Adrenal gland (tissue), 12 donors: ENCODE results near the gene MAST2. TPM values are rescaled to one million over a fixed set of nuclear protein-coding genes. Genes with fewer than 3 reads are reported as not detected.
"Not testable (repeated sequence)": the region's sequence is repeated elsewhere in the genome, so short reads cannot be mapped to it uniquely, and the experiment has no call there.

ENCODE experiments used
- DNase-seq, 7 donors: peaks; one replicate each; pipeline ENCODE4 v3.0.0-alpha.2; 2019 to 2020
- H3K27ac ChIP-seq, 5 donors: fragments of 200-600 bp; sonication (generic) in 4 of 5; 1 replicate in 3 of 5; 2 replicates in 2 of 5; pipeline versions ENCODE4 v1.5.1 to v1.8.0; 2016 to 2020; ENCODE audit warnings: mild to moderate bottlenecking in 1 of 5
- H3K27me3 ChIP-seq: fragments of 200-600 bp; 2 replicates; pipeline ENCODE4 v1.8.0; 2021
- H3K36me3 ChIP-seq, 2 donors: fragments of 200-600 bp; replicated peaks in 1 of 2; 1 replicate in 1 of 2; 2 replicates in 1 of 2; pipeline versions ENCODE4 v1.5.1 to v1.8.0; 2018 to 2022
- H3K4me1 ChIP-seq, 2 donors: fragments of 200-600 bp; replicated peaks in 1 of 2; 1 replicate in 1 of 2; 2 replicates in 1 of 2; pipeline versions ENCODE4 v1.5.1 to v1.8.0; 2018 to 2021
- H3K4me3 ChIP-seq, 4 donors: fragments of 200-600 bp; sonication (generic) in 3 of 4; one replicate each; pipeline ENCODE4 v1.5.1; 2016 to 2018
- H3K9me3 ChIP-seq, 3 donors: fragments of 200-600 bp; sonication (generic) in 1 of 3; replicated peaks in 1 of 3; 1 replicate in 2 of 3; 2 replicates in 1 of 3; pipeline versions ENCODE4 v1.5.1 to v1.8.0; 2016 to 2021
- POLR2A ChIP-seq, 2 donors: fragments of 450-650 bp; IDR thresholded peaks; one replicate each; pipeline ENCODE4 v1.6.1; 2017; ENCODE audit warnings: antibody characterized with exemption in 2 of 2, mild to moderate bottlenecking in 2 of 2, moderate library complexity in 1 of 2
- WGBS, 4 donors: extraction: QIAGEN DNeasy Blood & Tissue Kit in 2 of 4; methylation state at CpG; one replicate each; pipeline versions ENCODE4 v1.1.5 to v1.1.7; 2013 to 2017; 5-methylcytosine and 5-hydroxymethylcytosine counted together
- intact Hi-C, 2 donors: fragments of 100-400 bp; cut with DNase I; formaldehyde crosslinking; loops; one replicate each; pipeline versions ENCODE4 v1.14.1 to v1.15.0; 2022 to 2023
- polyA plus RNA-seq, 3 donors: library from polyadenylated mRNA; stranded (reverse); fragments of 200-250 nt in 2 of 3; fragments of 350-450 nt in 1 of 3; fragmentation: Illumina TruSeq in 1 of 3; extraction: RNeasy Lipid Tissue Mini Kit (QIAGEN cat#74804) in 1 of 3; gene quantifications; one replicate each; pipeline ENCODE4 v1.2.3, GENCODE V29; 2013 to 2014
- total RNA-seq, 9 donors: library from RNA; depleted of rRNA in 4 of 9; stranded (reverse); fragments of >200 nt in 4 of 9; fragments of 120-200 nt in 1 of 9; fragmentation: NEBNext Ultra II Directional in 1 of 9; extraction: Animal tissue kit (Norgen Biotek cat#: 25700) in 1 of 9; gene quantifications; one replicate each; pipeline versions ENCODE4 v1.1.0 to v1.2.4, GENCODE V29; 2013 to 2023
- TF ChIP-seq, protein P1 (sequence below), 6 experiments: fragments of 450-650 bp in 4 of 6; fragments of 200-600 bp in 2 of 6; sonication (generic) in 1 of 6; IDR thresholded peaks; 1 replicate in 5 of 6; 2 replicates in 1 of 6; pipeline versions ENCODE4 v1.5.1 to v1.8.0; 2016 to 2021; ENCODE audit warnings: antibody characterized with exemption in 6 of 6, mild to moderate bottlenecking in 2 of 6, moderate library complexity in 1 of 6
- donor health status: healthy with polysubstance abuse.
- donor health status: Bipolar disorder and iron deficiency.
- donor health status: DM: yes; HTN: yes; CAD: no.
- donor health status: DM: no; HTN: no; CAD: no.
- donor health status: DM: no; HTN: no; CAD: no.
- donor health status: DM: yes; HTN: yes; CAD: no.

MAST2 gene
- total and polyA plus RNA-seq, 12 donors = 18.1 to 38.5 (median 23.5) TPM

DNA sequence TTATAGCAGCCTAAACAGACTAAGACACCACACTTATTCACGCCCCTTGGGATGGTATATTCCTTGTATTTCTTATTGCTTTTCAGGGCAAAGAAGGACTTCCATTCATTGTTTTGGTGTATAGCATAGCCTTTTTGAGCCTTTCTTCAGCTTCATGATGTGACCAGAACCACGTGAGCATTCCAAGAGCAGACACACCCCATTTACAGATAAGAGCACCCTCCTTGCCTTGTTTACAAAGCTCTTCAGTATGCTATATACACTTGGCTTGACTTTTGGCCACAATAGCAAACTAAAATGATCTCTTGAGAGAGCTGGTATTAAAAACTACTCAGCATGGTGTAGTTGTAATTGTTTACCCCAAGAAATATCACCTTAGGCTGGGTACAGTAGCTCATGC lies 250.3 kb downstream of the MAST2 start:
- Histone ChIP-seq H3K27ac (no peak overlapping the region), H3K27me3 (no peaks in the 10 kb centered on the region), H3K4me3 (no peak overlapping the region), H3K9me3 (no peaks in the 10 kb centered on the region), H3K4me1 (no peaks in the 10 kb centered on the region), H3K36me3 (peaks cover 0 to 4% of the 10 kb centered on the region in 2 donors)
- WGBS, 4 donors = 88 to 94% (median 90%) methylated on average over 2 of the region's 2 CpGs
- TF ChIP-seq, protein P1, sequence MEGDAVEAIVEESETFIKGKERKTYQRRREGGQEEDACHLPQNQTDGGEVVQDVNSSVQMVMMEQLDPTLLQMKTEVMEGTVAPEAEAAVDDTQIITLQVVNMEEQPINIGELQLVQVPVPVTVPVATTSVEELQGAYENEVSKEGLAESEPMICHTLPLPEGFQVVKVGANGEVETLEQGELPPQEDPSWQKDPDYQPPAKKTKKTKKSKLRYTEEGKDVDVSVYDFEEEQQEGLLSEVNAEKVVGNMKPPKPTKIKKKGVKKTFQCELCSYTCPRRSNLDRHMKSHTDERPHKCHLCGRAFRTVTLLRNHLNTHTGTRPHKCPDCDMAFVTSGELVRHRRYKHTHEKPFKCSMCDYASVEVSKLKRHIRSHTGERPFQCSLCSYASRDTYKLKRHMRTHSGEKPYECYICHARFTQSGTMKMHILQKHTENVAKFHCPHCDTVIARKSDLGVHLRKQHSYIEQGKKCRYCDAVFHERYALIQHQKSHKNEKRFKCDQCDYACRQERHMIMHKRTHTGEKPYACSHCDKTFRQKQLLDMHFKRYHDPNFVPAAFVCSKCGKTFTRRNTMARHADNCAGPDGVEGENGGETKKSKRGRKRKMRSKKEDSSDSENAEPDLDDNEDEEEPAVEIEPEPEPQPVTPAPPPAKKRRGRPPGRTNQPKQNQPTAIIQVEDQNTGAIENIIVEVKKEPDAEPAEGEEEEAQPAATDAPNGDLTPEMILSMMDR (IDR thresholded peaks at IDR 0.05) = no peak
- TF ChIP-seq POLR2A (IDR thresholded peaks at IDR 0.05) = no peak
- DNase-seq = no peak
- intact Hi-C loops = loop anchor here in 1 of 2 donors (10.0 kb wide), 1 partner anchor 61 kb away; no protein-coding TSS in a partner anchor

DNA sequence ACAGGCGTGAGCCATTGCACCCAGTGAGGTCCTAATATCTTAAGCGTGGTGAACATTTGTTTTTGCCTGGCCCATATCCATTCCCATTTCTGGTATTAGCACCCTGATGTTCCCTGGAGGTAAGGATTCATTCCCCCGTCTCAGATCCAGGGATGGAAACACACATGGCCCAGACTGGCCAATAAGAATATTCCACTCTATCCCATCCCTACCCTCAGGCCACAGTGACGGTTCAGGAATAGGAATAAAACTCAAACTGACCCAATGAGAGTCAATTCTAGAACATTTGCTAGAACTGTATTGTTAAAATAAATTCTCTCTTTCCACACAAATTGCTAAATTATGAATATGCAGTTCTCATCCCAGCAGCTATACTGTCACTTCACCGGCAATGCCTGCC lies 252.9 kb downstream of the MAST2 start:
- Histone ChIP-seq H3K27ac (no peak overlapping the region), H3K36me3 (peaks cover 0 to 16% of the 10 kb centered on the region in 2 donors), H3K27me3 (no peaks in the 10 kb centered on the region), H3K4me1 (no peaks in the 10 kb centered on the region), H3K9me3 (no peaks in the 10 kb centered on the region), H3K4me3 (no peak overlapping the region)
- intact Hi-C loops = loop anchor here in 1 of 2 donors (10.0 kb wide), 1 partner anchor 58 kb away; no protein-coding TSS in a partner anchor
- WGBS, 4 donors = 91 to 97% (median 96%) methylated on average over 5 of the region's 5 CpGs
- TF ChIP-seq POLR2A (IDR thresholded peaks at IDR 0.05) = no peak
- TF ChIP-seq, protein P1 (IDR thresholded peaks at IDR 0.05) = no peak
- DNase-seq = no peak

DNA sequence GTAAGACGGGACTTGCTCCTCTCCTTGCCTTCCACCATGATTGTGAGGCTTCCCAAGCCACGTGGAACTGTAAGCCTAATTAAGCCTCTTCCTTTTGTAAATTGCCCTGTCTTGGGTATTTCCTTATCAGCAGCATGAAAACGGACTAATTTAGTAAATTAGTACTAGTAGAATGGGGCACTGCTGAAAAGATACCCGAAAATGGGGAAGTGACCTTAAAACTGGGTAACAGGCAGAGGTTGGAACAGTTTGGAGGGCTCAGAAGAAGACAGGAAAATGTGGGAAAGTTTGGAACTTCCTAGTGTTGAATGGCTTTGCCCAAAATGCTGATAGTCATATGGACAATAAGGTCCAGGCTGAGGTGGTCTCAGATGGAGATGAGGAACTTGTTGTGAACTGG lies 253.8 kb downstream of the MAST2 start:
- not testable (repeated sequence) for H3K4me3 ChIP-seq, H3K9me3 ChIP-seq, H3K27me3 ChIP-seq, DNase-seq, H3K27ac ChIP-seq, H3K4me1 ChIP-seq
- intact Hi-C loops = loop anchor here in 1 of 2 donors (10.0 kb wide), 1 partner anchor 58 kb away; no protein-coding TSS in a partner anchor
- WGBS, 4 donors = 86 to 95% (median 90%) methylated on average over 4 of the region's 4 CpGs
- H3K36me3 ChIP-seq = peaks cover 0 to 20% of the 10 kb centered on the region in 2 donors

DNA sequence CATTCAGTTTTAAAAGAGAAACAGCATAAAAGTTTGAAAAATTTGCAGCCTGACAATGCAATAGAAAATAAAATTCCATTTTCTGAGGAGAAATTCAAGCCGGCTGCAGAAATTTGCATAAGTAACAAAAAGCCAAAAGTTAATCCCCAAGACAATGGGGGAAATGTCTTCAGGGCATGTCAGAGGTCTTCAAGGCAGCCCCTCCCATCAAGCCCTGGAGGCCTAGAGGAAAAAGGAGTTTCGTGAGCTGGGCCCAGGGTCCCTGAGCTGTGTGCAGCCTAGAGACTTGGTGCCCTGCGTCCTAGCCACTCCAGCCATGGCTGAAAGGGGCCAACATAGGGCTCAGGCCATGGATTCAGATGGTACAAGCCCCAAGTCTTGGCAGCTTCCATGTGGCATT lies 254.4 kb downstream of the MAST2 start:
- Histone ChIP-seq H3K4me3 (no peak overlapping the region), H3K36me3 (peaks cover 0 to 20% of the 10 kb centered on the region in 2 donors), H3K27me3 (no peaks in the 10 kb centered on the region), H3K4me1 (no peaks in the 10 kb centered on the region), H3K27ac (no peak overlapping the region), H3K9me3 (no peaks in the 10 kb centered on the region)
- intact Hi-C loops = loop anchor here in 1 of 2 donors (10.0 kb wide), 1 partner anchor 57 kb away; no protein-coding TSS in a partner anchor
- no peak for DNase-seq
- no peak for TF ChIP-seq POLR2A (IDR thresholded peaks at IDR 0.05)
- TF ChIP-seq, protein P1 (IDR thresholded peaks at IDR 0.05) = no peak
- WGBS, 4 donors = 93 to 99% (median 96%) methylated on average over 3 of the region's 3 CpGs

DNA sequence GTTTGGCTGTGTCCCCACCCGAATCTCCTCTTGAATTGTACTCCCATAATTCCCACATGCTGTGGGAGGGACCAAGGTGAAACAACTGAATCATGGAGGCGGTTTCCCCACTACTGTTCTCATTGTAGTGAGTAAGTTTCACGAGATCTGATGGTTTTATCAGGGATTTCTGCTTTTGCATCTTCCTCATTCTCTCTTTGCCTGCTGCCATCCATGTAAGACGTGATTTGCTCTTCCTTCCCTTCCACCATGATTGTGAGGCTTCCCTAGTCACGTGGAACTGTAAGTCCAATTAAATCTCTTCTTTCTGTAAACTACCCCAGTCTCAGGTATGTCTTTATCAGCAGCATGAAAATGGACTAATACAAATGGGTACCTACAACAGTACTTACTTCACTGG lies 255.5 kb downstream of the MAST2 start:
- peaks cover 0 to 20% of the 10 kb centered on the region in 2 donors for H3K36me3 ChIP-seq
- no peaks in the 10 kb centered on the region for H3K27me3 ChIP-seq
- TF ChIP-seq, protein P1 (IDR thresholded peaks at IDR 0.05) = no peak
- TF ChIP-seq POLR2A (IDR thresholded peaks at IDR 0.05) = no peak
- 91 to 96% (median 94%) methylated on average over 5 of the region's 5 CpGs for WGBS, 4 donors
- no peak overlapping the region for H3K4me3 ChIP-seq
- H3K4me1 ChIP-seq = no peaks in the 10 kb centered on the region
- H3K27ac ChIP-seq = no peak overlapping the region
- H3K9me3 ChIP-seq = no peaks in the 10 kb centered on the region
- DNase-seq = no peak
- intact Hi-C loops = loop anchor here in 1 of 2 donors (10.0 kb wide), 1 partner anchor 56 kb away; no protein-coding TSS in a partner anchor
